ENCODE data around the gene KLHL2. TPM values are rescaled to one million over a fixed set of nuclear protein-coding genes. Genes with fewer than 3 reads are reported as not detected.
A peak's percentile ranks its signal among the peaks of the same experiment; 100 is the strongest.
"Not testable (repeated sequence)": the region's sequence is repeated elsewhere in the genome, so short reads cannot be mapped to it uniquely, and the experiment has no call there.

The KLHL2 gene
- total and polyA plus RNA-seq, 2 donors (not counting 3 experiments of a cell fraction or from before 2014, with no cell fraction given), result 9.9 to 22.1 TPM

GRCh38 chr4:165222651-165222994, 15.3 kb downstream of the KLHL2 start:
- no peak overlapping the region for H2AFZ ChIP-seq (ENCODE audit: low read depth, low read length)
- DNase-seq (ENCODE audit: low read depth, low spot score), result peak; percentile 90
- peak; percentile 86 for FAIRE-seq

GRCh38 chr4:165227401-165227800, 20.0 kb downstream of the KLHL2 start:
- H4K20me1 ChIP-seq (replicated peaks; ENCODE audit: control insufficient read depth, extremely low read depth, insufficient read depth, low read length); H3K27ac ChIP-seq (ENCODE audit: insufficient read depth, low read depth, low read length); H3K79me2 ChIP-seq (ENCODE audit: control insufficient read depth, insufficient read depth, low read length); CTCF ChIA-PET; H2AFZ ChIP-seq (ENCODE audit: low read depth, low read length); H3K9me3 ChIP-seq (replicated peaks; ENCODE audit: control insufficient read depth, insufficient read depth, low read length); POLR2A ChIA-PET; intact Hi-C loops (cut with micrococcal nuclease); H3K4me1 ChIP-seq (ENCODE audit: control insufficient read depth, extremely low read depth, insufficient read depth, low read length); FAIRE-seq; H3K4me2 ChIP-seq (ENCODE audit: insufficient read depth, low read length); H3K9ac ChIP-seq (replicated peaks; ENCODE audit: extremely low read depth, insufficient read depth, low read length); dilution Hi-C loops (cut with MboI; ENCODE audit: extremely low pct_ligation_motif_present, low sequenced_read_pairs); H3K4me3 ChIP-seq (replicated peaks in 1 of 3; ENCODE audit: insufficient read depth in 1 of 3, low read depth in 1 of 3, low read length in 3 of 3); H3K36me3 ChIP-seq (ENCODE audit: control insufficient read depth in 2 of 2, extremely low read depth in 1 of 2, insufficient read depth in 2 of 2, low read length in 2 of 2); DNase-seq (ENCODE audit: low read depth, low spot score); H3K27me3 ChIP-seq (ENCODE audit: control insufficient read depth in 2 of 2, insufficient read depth in 2 of 2, low read length in 2 of 2); H3K9me1 ChIP-seq (replicated peaks; ENCODE audit: control insufficient read depth, extremely low read depth, insufficient read depth, low read length); BruUV-seq (replicated peaks): not testable (repeated sequence)

More at GRCh38 chr4:165222651-165222994, 15.3 kb downstream of the KLHL2 start:
- Histone ChIP-seq H3K36me3 (ENCODE audit: control insufficient read depth in 2 of 2, extremely low read depth in 1 of 2, insufficient read depth in 2 of 2, low read length in 2 of 2) (no peaks in the 10 kb centered on the region), H3K9ac (replicated peaks; ENCODE audit: extremely low read depth, insufficient read depth, low read length) (peak overlapping the region; percentile 23), H3K9me3 (replicated peaks; ENCODE audit: control insufficient read depth, insufficient read depth, low read length) (no peaks in the 10 kb centered on the region), H3K9me1 (replicated peaks; ENCODE audit: control insufficient read depth, extremely low read depth, insufficient read depth, low read length) (no peaks in the 10 kb centered on the region), H3K27me3 (ENCODE audit: control insufficient read depth in 2 of 2, insufficient read depth in 2 of 2, low read length in 2 of 2) (no peaks in the 10 kb centered on the region), H3K27ac (ENCODE audit: insufficient read depth, low read depth, low read length) (peak overlapping the region; percentile 96), H4K20me1 (replicated peaks; ENCODE audit: control insufficient read depth, extremely low read depth, insufficient read depth, low read length) (no peaks in the 10 kb centered on the region), H3K4me3 (replicated peaks in 1 of 3; ENCODE audit: insufficient read depth in 1 of 3, low read depth in 1 of 3, low read length in 3 of 3) (no peak overlapping the region), H3K4me2 (ENCODE audit: insufficient read depth, low read length) (peak overlapping the region; percentile 78), H3K79me2 (ENCODE audit: control insufficient read depth, insufficient read depth, low read length) (peaks cover 8% of the 10 kb centered on the region), H3K4me1 (ENCODE audit: control insufficient read depth, extremely low read depth, insufficient read depth, low read length) (peaks cover 20% of the 10 kb centered on the region)
- ChIA-PET CTCF (no interaction called here), POLR2A (no interaction called here)
- no TSS peak for BruUV-seq (replicated peaks)
- dilution Hi-C loops (cut with MboI; ENCODE audit: extremely low pct_ligation_motif_present, low sequenced_read_pairs) (no loop called here), intact Hi-C loops (cut with micrococcal nuclease) (loop anchor here (1.0 to 5.0 kb wide), 4 partner anchors 8 to 105 kb away; partner anchors contain the start of genes KLHL2 and MSMO1)
- peak; percentile 57 for TF ChIP-seq FOS (IDR thresholded peaks at IDR 0.05; ENCODE audit: borderline replicate concordance, insufficient read depth, low read length)
- no peak for TF ChIP-seq MAX (IDR thresholded peaks at IDR 0.05; ENCODE audit: insufficient read depth, insufficient read length)
- TF ChIP-seq CTCF (IDR thresholded peaks at IDR 0.05; ENCODE audit: extremely low read depth in 1 of 2, insufficient read depth in 1 of 2, low read depth in 1 of 2, low read length in 2 of 2), result no peak
- TF ChIP-seq MYC (IDR thresholded peaks at IDR 0.05; ENCODE audit: low read depth, low read length), result no peak
- TF ChIP-seq POLR2A (IDR thresholded peaks at IDR 0.05; ENCODE audit: low read depth, low read length), result no peak
- TF ChIP-seq EZH2 (IDR thresholded peaks at IDR 0.05; ENCODE audit: borderline replicate concordance, low read depth, low read length, severe bottlenecking), result no peak
- peak; percentile 57 for TF ChIP-seq POLR2AphosphoS5 (IDR thresholded peaks at IDR 0.05; ENCODE audit: insufficient read depth, low read depth, low read length)
- TF ChIP-seq GATA2 (IDR thresholded peaks at IDR 0.05; ENCODE audit: insufficient read depth, insufficient read length, low read depth, low read length), result peak; percentile 15
- peak; percentile 76 for TF ChIP-seq JUN (IDR thresholded peaks at IDR 0.05; ENCODE audit: borderline replicate concordance, insufficient read depth, insufficient read length, low read depth)

Measured in endothelial cell of umbilical vein (primary cell).